ENCODE data around the gene CIBAR2. TPM values are rescaled to one million over a fixed set of nuclear protein-coding genes. Genes with fewer than 3 reads are reported as not detected.

CIBAR2 gene
- total RNA-seq, 2 experiments from 2014 or later, result 0.50 TPM; not detected in 1

GRCh38 chr16:85148931-85149330 is 36.7 kb upstream of the CIBAR2 start:
- CTCF ChIA-PET (ENCODE audit: unreplicated experiment), result no interaction called here
- Histone ChIP-seq H3K4me1 (ENCODE audit: insufficient read depth, low read length, poor library complexity, severe bottlenecking) (no peaks in the 10 kb centered on the region), H3K9me3 (ENCODE audit: low read length) (no peaks in the 10 kb centered on the region), H3K4me2 (ENCODE audit: low read length) (no peak overlapping the region), H4K20me1 (ENCODE audit: insufficient read depth, low read length) (no peaks in the 10 kb centered on the region), H3K79me2 (ENCODE audit: insufficient read depth, low read depth, low read length) (no peaks in the 10 kb centered on the region), H2AFZ (ENCODE audit: low read length) (no peak overlapping the region), H3K27ac (ENCODE audit: low read depth, low read length, poor library complexity, severe bottlenecking) (no peak overlapping the region), H3K9me2 (ENCODE audit: insufficient read depth, low read length) (no peaks in the 10 kb centered on the region), H3K36me3 (ENCODE audit: insufficient read depth, low read length) (no peaks in the 10 kb centered on the region), H3K4me3 (ENCODE audit: low read depth, low read length, poor library complexity, severe bottlenecking) (no peak overlapping the region)
- DNase-seq (ENCODE audit: low spot score), result no peak
- intact Hi-C loops (cut with micrococcal nuclease; ENCODE audit: unreplicated experiment), result no loop called here
- POLR2A ChIA-PET, result interaction anchor here (0.6 kb wide), 1 partner anchor 30 kb away, joined by 6 read pairs; no protein-coding TSS in a partner anchor
- TF ChIP-seq CTCF (conservative IDR thresholded peaks at IDR 0.05; ENCODE audit: low read length) (no peak), EZH2phosphoT487 (IDR thresholded peaks at IDR 0.05; ENCODE audit: borderline replicate concordance, low read depth, low read length) (no peak)
- BruUV-seq (replicated peaks), result no TSS peak

- no peaks in the 10 kb centered on the region for H4K20me1 ChIP-seq (ENCODE audit: insufficient read depth, low read length)
- no peak overlapping the region for H3K27ac ChIP-seq (ENCODE audit: low read depth, low read length, poor library complexity, severe bottlenecking)
- H3K79me2 ChIP-seq (ENCODE audit: insufficient read depth, low read depth, low read length), result no peaks in the 10 kb centered on the region
- TF ChIP-seq CTCF (conservative IDR thresholded peaks at IDR 0.05; ENCODE audit: low read length), result no peak
- no peak for TF ChIP-seq EZH2phosphoT487 (IDR thresholded peaks at IDR 0.05; ENCODE audit: borderline replicate concordance, low read depth, low read length)
- intact Hi-C loops (cut with micrococcal nuclease; ENCODE audit: unreplicated experiment), result no loop called here
- no peak overlapping the region for H3K4me3 ChIP-seq (ENCODE audit: low read depth, low read length, poor library complexity, severe bottlenecking)
- no peak overlapping the region for H2AFZ ChIP-seq (ENCODE audit: low read length)
- POLR2A ChIA-PET, result no interaction called here
- no peaks in the 10 kb centered on the region for H3K4me1 ChIP-seq (ENCODE audit: insufficient read depth, low read length, poor library complexity, severe bottlenecking)
- no peak overlapping the region for H3K4me2 ChIP-seq (ENCODE audit: low read length)
- DNase-seq (ENCODE audit: low spot score), result no peak
- CTCF ChIA-PET (ENCODE audit: unreplicated experiment), result interaction anchor here (0.6 kb wide), 1 partner anchor 109 kb away, joined by 6 read pairs; no protein-coding TSS in a partner anchor
- no peaks in the 10 kb centered on the region for H3K36me3 ChIP-seq (ENCODE audit: insufficient read depth, low read length)
- H3K9me2 ChIP-seq (ENCODE audit: insufficient read depth, low read length), result no peaks in the 10 kb centered on the region
- no TSS peak for BruUV-seq (replicated peaks)
- H3K9me3 ChIP-seq (ENCODE audit: low read length), result no peaks in the 10 kb centered on the region
These were observed 34.8 kb upstream of the CIBAR2 start for GRCh38 chr16:85146922-85147651.

GRCh38 chr16:85146532-85146797 is 34.2 kb upstream of the CIBAR2 start:
- no peak overlapping the region for H3K27ac ChIP-seq (ENCODE audit: low read depth, low read length, poor library complexity, severe bottlenecking)
- BruUV-seq (replicated peaks), result no TSS peak
- ChIA-PET CTCF (ENCODE audit: unreplicated experiment) (interaction anchor here (0.6 kb wide), 1 partner anchor 110 kb away, joined by 6 read pairs; no protein-coding TSS in a partner anchor), POLR2A (no interaction called here)
- TF ChIP-seq CTCF (conservative IDR thresholded peaks at IDR 0.05; ENCODE audit: low read length) (no peak), EZH2phosphoT487 (IDR thresholded peaks at IDR 0.05; ENCODE audit: borderline replicate concordance, low read depth, low read length) (no peak)
- H3K4me1 ChIP-seq (ENCODE audit: insufficient read depth, low read length, poor library complexity, severe bottlenecking), result no peaks in the 10 kb centered on the region
- no peaks in the 10 kb centered on the region for H3K36me3 ChIP-seq (ENCODE audit: insufficient read depth, low read length)
- H4K20me1 ChIP-seq (ENCODE audit: insufficient read depth, low read length), result no peaks in the 10 kb centered on the region
- no peak for DNase-seq (ENCODE audit: low spot score)
- intact Hi-C loops (cut with micrococcal nuclease; ENCODE audit: unreplicated experiment), result no loop called here
- no peak overlapping the region for H3K4me3 ChIP-seq (ENCODE audit: low read depth, low read length, poor library complexity, severe bottlenecking)
- no peaks in the 10 kb centered on the region for H3K9me3 ChIP-seq (ENCODE audit: low read length)
- no peak overlapping the region for H2AFZ ChIP-seq (ENCODE audit: low read length)
- no peaks in the 10 kb centered on the region for H3K9me2 ChIP-seq (ENCODE audit: insufficient read depth, low read length)
- H3K79me2 ChIP-seq (ENCODE audit: insufficient read depth, low read depth, low read length), result no peaks in the 10 kb centered on the region
- H3K4me2 ChIP-seq (ENCODE audit: low read length), result no peak overlapping the region

All from OCI-LY7 (cell line).